Stimulated activated CD4-positive, alpha-beta T cell treated with anti-CD3 and anti-CD28 coated beads, Interleukin-12 subunit alpha, Interleukin-12 subunit beta, amount 100 ng/mL, for 24 hours (primary cell): ENCODE measurements around the gene AMIGO3.

Experiments
- DNase-seq, 2 experiments: peaks; one replicate each; pipeline ENCODE4 v3.0.0-alpha.2; 2020; ENCODE audit warnings: low read depth in 2 of 2

Gene AMIGO3

DNA sequence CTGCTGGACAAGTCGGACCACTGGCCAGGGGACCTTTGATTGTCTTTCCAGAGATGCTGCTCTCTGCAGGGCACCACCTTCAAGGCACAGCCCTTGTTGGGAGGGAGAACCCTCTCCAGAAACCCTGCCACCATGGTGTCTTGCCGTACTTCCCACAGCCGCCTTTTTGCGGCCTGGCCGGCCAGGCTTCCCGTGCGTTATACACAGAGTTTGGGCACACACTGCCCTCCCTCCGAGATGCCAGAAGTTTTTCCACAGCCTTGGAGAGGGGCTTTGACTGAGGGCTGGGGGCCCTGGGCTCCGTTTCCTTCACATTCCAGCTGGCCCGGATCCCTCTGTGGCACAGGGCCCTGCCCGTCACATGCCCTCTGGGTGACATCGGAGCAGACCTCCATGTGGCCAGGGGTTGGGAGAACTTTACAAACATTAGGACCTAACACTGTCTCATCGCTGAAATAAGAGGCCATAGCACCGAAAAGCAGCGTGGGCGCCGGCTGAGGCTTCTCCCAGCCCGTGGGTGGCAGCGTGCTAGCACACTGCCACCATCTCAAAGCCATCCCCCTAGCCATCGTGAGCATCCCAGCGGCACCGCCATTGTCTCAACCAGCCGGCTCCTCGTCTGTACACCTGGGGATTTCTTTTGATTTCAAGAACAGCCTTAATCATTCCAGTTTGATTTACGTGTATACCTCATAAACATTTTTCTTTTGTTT lies 51.6 kb downstream of the AMIGO3 start:
- no peak for DNase-seq
